Prostate gland (tissue), 2 donors: ENCODE measurements around the gene ACACB. TPM values are rescaled to one million over a fixed set of nuclear protein-coding genes. Genes with fewer than 3 reads are reported as not detected.

Source experiments
- DNase-seq: peaks from one replicate; pipeline ENCODE4 v3.0.0-alpha.2; 2019; ENCODE audit warnings: low spot score
- H3K27ac ChIP-seq, 2 donors: fragments of 200-600 bp; sonication (generic); 2 replicates each; pipeline ENCODE4 v1.5.1; 2017 to 2019
- H3K27me3 ChIP-seq: fragments of 200-600 bp; sonication (generic); replicated peaks from 2 replicates; pipeline ENCODE4 v1.5.1; 2019; ENCODE audit not compliant: insufficient read depth
- H3K36me3 ChIP-seq, 2 donors: fragments of 200-600 bp; sonication (generic); 1 replicate in 1 of 2; 2 replicates in 1 of 2; pipeline versions ENCODE4 v1.5.1 to v1.8.1; 2017 to 2019
- H3K4me1 ChIP-seq: fragments of 200-600 bp; sonication (generic); replicated peaks from 2 replicates; pipeline ENCODE4 v1.5.1; 2019
- H3K4me3 ChIP-seq, 2 donors: fragments of 200-600 bp; sonication (generic); 2 replicates each; pipeline ENCODE4 v1.5.1; 2017 to 2019
- H3K9me3 ChIP-seq: fragments of 200-600 bp; sonication (generic); 2 replicates; pipeline ENCODE4 v1.5.1; 2017
- CTCF ChIP-seq, 4 experiments: fragments of 200-600 bp in 2 of 4; fragments of 450-650 bp in 2 of 4; sonication (generic) in 2 of 4; IDR thresholded peaks; 1 replicate in 3 of 4; 2 replicates in 1 of 4; pipeline ENCODE4 v1.5.1; 2016 to 2019; ENCODE audit warnings: antibody characterized with exemption in 4 of 4, mild to moderate bottlenecking in 2 of 4, moderate library complexity in 2 of 4
- POLR2A ChIP-seq: fragments of 450-650 bp; IDR thresholded peaks from one replicate; pipeline ENCODE4 v1.6.1; 2016; ENCODE audit warnings: antibody characterized with exemption, mild to moderate bottlenecking
- POLR2AphosphoS5 ChIP-seq: sonication (generic); formaldehyde crosslinking; IDR thresholded peaks from one replicate; pipeline ENCODE4 v1.6.1; 2017; ENCODE audit warnings: antibody characterized with exemption
- WGBS: methylation state at CpG from one replicate; pipeline ENCODE4 v1.1.5; 2018; 5-methylcytosine and 5-hydroxymethylcytosine counted together
- intact Hi-C: fragments of 100-400 bp; cut with DNase I; formaldehyde crosslinking; loops from one replicate; pipeline ENCODE4 v1.14.2; 2022
- total RNA-seq, 2 donors: library from RNA; depleted of rRNA; stranded (reverse); fragments of >200 nt; gene quantifications; one replicate each; pipeline ENCODE4 v1.1.0, GENCODE V29; 2016

The ACACB gene
- total RNA-seq, 2 donors from 2014 or later, result 52.5 to 63.3 TPM

GRCh38 chr12:109291521-109292341 is 175.3 kb downstream of the ACACB start:
- DNase-seq, result peak; percentile 26
- Histone ChIP-seq H3K4me3 (peak overlapping the region in 1 of 2 donors; percentile 6), H3K4me1 (no peaks in the 10 kb centered on the region), H3K27me3 (no peaks in the 10 kb centered on the region), H3K9me3 (no peaks in the 10 kb centered on the region), H3K36me3 (no peaks in the 10 kb centered on the region), H3K27ac (peak overlapping the region in 1 of 2 donors; percentile 18)
- WGBS, result 4% methylated on average over 31 of the region's 31 CpGs
- TF ChIP-seq CTCF (IDR thresholded peaks at IDR 0.05) (no peak), POLR2A (no peak), POLR2AphosphoS5 (no peak)
- intact Hi-C loops, result no loop called here

- WGBS, result 82% methylated on average over 5 of the region's 5 CpGs
- intact Hi-C loops, result no loop called here
- no peaks in the 10 kb centered on the region for H3K36me3 ChIP-seq
- no peaks in the 10 kb centered on the region for H3K4me1 ChIP-seq
- no peak overlapping the region for H3K27ac ChIP-seq
- no peaks in the 10 kb centered on the region for H3K27me3 ChIP-seq
- no peak for TF ChIP-seq POLR2AphosphoS5
- no peak for TF ChIP-seq CTCF (IDR thresholded peaks at IDR 0.05)
- DNase-seq, result no peak
- H3K4me3 ChIP-seq, result no peak overlapping the region
- H3K9me3 ChIP-seq, result no peaks in the 10 kb centered on the region
Observed at GRCh38 chr12:109292342-109292711, 175.9 kb downstream of the ACACB start.

GRCh38 chr12:109293106-109293505 is 176.7 kb downstream of the ACACB start:
- Histone ChIP-seq H3K36me3 (no peaks in the 10 kb centered on the region), H3K4me3 (no peak overlapping the region), H3K27me3 (no peaks in the 10 kb centered on the region), H3K27ac (no peak overlapping the region), H3K9me3 (no peaks in the 10 kb centered on the region), H3K4me1 (no peaks in the 10 kb centered on the region)
- WGBS, result 85% methylated on average over 3 of the region's 3 CpGs
- intact Hi-C loops, result no loop called here
- DNase-seq, result no peak
- TF ChIP-seq POLR2A (no peak), POLR2AphosphoS5 (no peak), CTCF (IDR thresholded peaks at IDR 0.05) (no peak)

GRCh38 chr12:109294286-109294796 is 178.0 kb downstream of the ACACB start:
- no peak for TF ChIP-seq POLR2A
- TF ChIP-seq CTCF (IDR thresholded peaks at IDR 0.05), result no peak
- TF ChIP-seq POLR2AphosphoS5, result no peak
- Histone ChIP-seq H3K27ac (no peak overlapping the region), H3K4me3 (no peak overlapping the region), H3K4me1 (no peaks in the 10 kb centered on the region), H3K27me3 (no peaks in the 10 kb centered on the region), H3K36me3 (no peaks in the 10 kb centered on the region), H3K9me3 (no peaks in the 10 kb centered on the region)
- no peak for DNase-seq
- intact Hi-C loops, result no loop called here
- WGBS, result 84% methylated on average over 5 of the region's 5 CpGs
